NT2/D1 (cell line): Measurements from ENCODE around the gene THTPA.

Experiments
- SUZ12 ChIP-seq: IDR thresholded peaks from 2 replicates; pipeline ENCODE4 v1.6.1; 2011; ENCODE audit not compliant: insufficient read length, insufficient read depth; ENCODE audit errors: extremely low read depth
- YY1 ChIP-seq: IDR thresholded peaks from 2 replicates; pipeline ENCODE4 v1.6.1; 2011; ENCODE audit not compliant: insufficient read length, insufficient read depth
- ZNF274 ChIP-seq: IDR thresholded peaks from 2 replicates; pipeline ENCODE4 v1.6.1; 2011; ENCODE audit warnings: mild to moderate bottlenecking, low read depth, low read length

- no peak for TF ChIP-seq YY1
- no peak for TF ChIP-seq ZNF274
- no peak for TF ChIP-seq SUZ12
These were observed 6.1 kb downstream of the THTPA start for GRCh38 chr14:23561873-23562821.
